ENCODE results near the gene PCDHB8.
A peak's percentile ranks its signal among the peaks of the same experiment; 100 is the strongest.
"Not testable (repeated sequence)": the region's sequence is repeated elsewhere in the genome, so short reads cannot be mapped to it uniquely, and the experiment has no call there.

The PCDHB8 gene

DNA sequence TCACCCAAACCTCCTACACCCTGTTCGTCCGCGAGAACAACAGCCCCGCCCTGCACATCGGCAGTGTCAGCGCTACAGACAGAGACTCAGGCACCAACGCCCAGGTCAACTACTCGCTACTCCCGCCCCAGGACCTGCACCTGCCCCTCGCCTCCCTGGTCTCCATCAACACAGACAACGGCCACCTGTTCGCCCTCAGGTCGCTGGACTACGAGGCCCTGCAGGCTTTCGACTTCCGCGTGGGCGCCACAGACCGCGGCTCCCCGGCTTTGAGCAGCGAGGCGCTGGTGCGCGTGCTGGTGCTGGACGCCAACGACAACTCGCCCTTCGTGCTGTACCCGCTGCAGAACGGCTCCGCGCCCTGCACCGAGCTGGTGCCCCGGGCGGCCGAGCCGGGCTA is 23.5 kb downstream of the PCDHB8 start:
- not testable (repeated sequence) for ATAC-seq, H3K27ac Mint-ChIP-seq, H3K4me3 Mint-ChIP-seq, H3K9me3 Mint-ChIP-seq, H3K4me1 Mint-ChIP-seq, H3K36me3 Mint-ChIP-seq
- H3K27me3 Mint-ChIP-seq, result peaks cover 32% of the 10 kb centered on the region

DNA sequence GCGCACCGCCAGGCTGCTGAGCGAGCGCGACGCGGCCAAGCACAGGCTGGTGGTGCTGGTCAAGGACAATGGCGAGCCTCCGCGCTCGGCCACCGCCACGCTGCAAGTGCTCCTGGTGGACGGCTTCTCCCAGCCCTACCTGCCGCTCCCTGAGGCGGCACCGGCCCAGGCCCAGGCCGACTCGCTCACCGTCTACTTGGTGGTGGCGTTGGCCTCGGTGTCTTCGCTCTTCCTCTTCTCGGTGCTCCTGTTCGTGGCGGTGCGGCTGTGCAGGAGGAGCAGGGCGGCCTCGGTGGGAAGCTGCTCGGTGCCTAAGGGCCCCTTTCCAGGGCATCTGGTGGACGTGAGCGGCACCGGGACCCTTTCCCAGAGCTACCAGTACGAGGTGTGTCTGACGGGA is 24.1 kb downstream of the PCDHB8 start:
- H3K4me1 Mint-ChIP-seq, H3K27ac Mint-ChIP-seq, H3K4me3 Mint-ChIP-seq, H3K9me3 Mint-ChIP-seq, ATAC-seq, H3K36me3 Mint-ChIP-seq: not testable (repeated sequence)
- H3K27me3 Mint-ChIP-seq, result peaks cover 37% of the 10 kb centered on the region

DNA sequence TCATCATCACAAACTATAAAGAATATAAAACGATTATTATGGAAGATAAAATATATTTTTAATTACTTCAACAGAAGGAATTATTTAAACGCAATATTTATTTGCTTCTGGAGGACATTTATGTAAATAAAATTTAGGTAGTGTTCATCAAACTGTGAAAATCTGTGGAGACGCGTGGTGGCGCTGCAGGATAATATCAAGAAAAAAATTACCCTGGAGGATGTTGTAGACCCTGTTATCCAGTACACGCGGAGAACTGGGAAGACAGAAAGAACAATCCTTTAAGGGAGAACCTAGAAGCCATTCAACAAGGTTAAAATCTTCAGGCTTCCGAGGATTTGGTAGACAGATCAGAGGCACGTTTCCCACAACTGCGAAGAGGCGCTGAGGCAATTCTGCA is 30.9 kb downstream of the PCDHB8 start, which contains the start of gene PCDHB12:
Gene PCDHB12, plus strand, starts transcription at position 242 of the 400 bp plus-strand sequence. CDS start 189 bp downstream, outside the sequence.
- no peak for ATAC-seq
- H3K36me3 Mint-ChIP-seq, result no peaks in the 10 kb centered on the region
- no peak within 1 kb of the TSS for H3K27ac Mint-ChIP-seq
- H3K4me1 Mint-ChIP-seq, result no peaks in the 10 kb centered on the region
- H3K27me3 Mint-ChIP-seq, result peaks cover 67% of the 10 kb centered on the region
- peaks cover 5% of the 10 kb centered on the region for H3K9me3 Mint-ChIP-seq
- H3K4me3 Mint-ChIP-seq, result no peak within 1 kb of the TSS

DNA sequence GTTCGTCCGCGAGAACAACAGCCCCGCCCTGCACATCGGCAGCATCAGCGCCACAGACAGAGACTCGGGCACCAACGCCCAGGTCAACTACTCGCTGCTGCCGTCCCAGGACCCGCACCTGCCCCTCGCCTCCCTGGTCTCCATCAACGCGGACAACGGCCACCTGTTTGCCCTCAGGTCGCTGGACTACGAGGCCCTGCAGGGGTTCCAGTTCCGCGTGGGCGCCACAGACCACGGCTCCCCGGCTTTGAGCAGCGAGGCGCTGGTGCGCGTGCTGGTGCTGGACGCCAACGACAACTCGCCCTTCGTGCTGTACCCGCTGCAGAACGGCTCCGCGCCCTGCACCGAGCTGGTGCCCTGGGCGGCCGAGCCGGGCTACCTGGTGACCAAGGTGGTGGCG is 32.7 kb downstream of the PCDHB8 start:
- H3K9me3 Mint-ChIP-seq, H3K4me3 Mint-ChIP-seq: not testable (repeated sequence)
- peaks cover 60% of the 10 kb centered on the region for H3K27me3 Mint-ChIP-seq

DNA sequence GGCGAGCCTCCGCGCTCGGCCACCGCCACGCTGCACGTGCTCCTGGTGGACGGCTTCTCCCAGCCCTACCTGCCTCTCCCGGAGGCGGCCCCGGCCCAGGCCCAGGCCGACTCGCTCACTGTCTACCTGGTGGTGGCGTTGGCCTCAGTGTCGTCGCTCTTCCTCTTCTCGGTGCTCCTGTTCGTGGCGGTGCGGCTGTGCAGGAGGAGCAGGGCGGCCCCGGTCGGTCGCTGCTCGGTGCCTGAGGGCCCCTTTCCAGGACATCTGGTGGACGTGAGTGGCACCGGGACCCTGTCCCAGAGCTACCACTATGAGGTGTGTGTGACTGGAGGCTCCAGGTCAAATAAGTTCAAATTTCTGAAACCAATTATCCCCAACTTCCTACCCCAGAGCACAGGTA is 33.3 kb downstream of the PCDHB8 start:
- not testable (repeated sequence) for ATAC-seq, H3K27ac Mint-ChIP-seq, H3K36me3 Mint-ChIP-seq, H3K4me3 Mint-ChIP-seq, H3K4me1 Mint-ChIP-seq
- peaks cover 11% of the 10 kb centered on the region for H3K9me3 Mint-ChIP-seq
- H3K27me3 Mint-ChIP-seq, result peaks cover 54% of the 10 kb centered on the region

More for the DNA sequence above, 32.7 kb downstream of the PCDHB8 start:
- not testable (repeated sequence) for H3K36me3 Mint-ChIP-seq, H3K4me1 Mint-ChIP-seq, ATAC-seq, H3K27ac Mint-ChIP-seq

DNA sequence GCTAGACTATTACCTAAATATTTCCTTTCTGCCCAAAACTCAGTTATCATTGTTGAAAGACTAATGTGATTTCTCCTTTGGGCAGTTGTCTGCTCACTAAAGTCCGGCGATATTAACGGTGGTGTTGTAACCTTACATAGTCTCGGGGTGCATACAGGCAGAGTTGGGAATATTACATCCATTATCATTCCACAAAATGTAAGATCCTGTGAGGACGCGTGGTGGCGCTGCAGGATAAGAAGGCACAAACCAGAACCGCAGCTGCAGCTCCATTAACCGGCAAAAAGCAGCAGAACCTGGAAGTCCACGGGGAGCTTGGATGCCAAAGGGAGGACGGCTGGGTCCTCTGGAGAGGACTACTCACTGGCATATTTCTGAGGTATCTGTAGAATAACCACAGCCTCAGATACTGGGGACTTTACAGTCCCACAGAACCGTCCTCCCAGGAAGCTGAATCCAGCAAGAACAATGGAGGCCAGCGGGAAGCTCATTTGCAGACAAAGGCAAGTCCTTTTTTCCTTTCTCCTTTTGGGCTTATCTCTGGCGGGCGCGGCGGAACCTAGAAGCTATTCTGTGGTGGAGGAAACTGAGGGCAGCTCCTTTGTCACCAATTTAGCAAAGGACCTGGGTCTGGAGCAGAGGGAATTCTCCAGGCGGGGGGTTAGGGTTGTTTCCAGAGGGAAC is 36.2 kb downstream of the PCDHB8 start, which contains the start of gene PCDHB13:
Gene PCDHB13, plus strand, starts transcription at position 264 of the 684 bp plus-strand sequence. Its CDS starts 205 bp downstream, at position 469.
- ATAC-seq, H3K27ac Mint-ChIP-seq, H3K4me3 Mint-ChIP-seq, H3K36me3 Mint-ChIP-seq, H3K4me1 Mint-ChIP-seq: not testable (repeated sequence)
- peaks cover 19% of the 10 kb centered on the region for H3K9me3 Mint-ChIP-seq
- H3K27me3 Mint-ChIP-seq, result peaks cover 46% of the 10 kb centered on the region

DNA sequence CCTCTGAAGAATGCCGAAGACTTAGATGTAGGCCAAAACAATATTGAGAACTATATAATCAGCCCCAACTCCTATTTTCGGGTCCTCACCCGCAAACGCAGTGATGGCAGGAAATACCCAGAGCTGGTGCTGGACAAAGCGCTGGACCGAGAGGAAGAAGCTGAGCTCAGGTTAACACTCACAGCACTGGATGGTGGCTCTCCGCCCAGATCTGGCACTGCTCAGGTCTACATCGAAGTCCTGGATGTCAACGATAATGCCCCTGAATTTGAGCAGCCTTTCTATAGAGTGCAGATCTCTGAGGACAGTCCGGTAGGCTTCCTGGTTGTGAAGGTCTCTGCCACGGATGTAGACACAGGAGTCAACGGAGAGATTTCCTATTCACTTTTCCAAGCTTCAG is 37.0 kb downstream of the PCDHB8 start:
- H3K27me3 Mint-ChIP-seq, result peaks cover 49% of the 10 kb centered on the region
- H3K27ac Mint-ChIP-seq, H3K36me3 Mint-ChIP-seq, H3K4me3 Mint-ChIP-seq, ATAC-seq, H3K4me1 Mint-ChIP-seq: not testable (repeated sequence)
- H3K9me3 Mint-ChIP-seq, result peaks cover 23% of the 10 kb centered on the region

DNA sequence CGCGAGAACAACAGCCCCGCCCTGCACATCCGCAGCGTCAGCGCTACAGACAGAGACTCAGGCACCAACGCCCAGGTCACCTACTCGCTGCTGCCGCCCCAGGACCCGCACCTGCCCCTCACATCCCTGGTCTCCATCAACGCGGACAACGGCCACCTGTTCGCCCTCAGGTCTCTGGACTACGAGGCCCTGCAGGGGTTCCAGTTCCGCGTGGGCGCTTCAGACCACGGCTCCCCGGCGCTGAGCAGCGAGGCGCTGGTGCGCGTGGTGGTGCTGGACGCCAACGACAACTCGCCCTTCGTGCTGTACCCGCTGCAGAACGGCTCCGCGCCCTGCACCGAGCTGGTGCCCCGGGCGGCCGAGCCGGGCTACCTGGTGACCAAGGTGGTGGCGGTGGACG is 37.9 kb downstream of the PCDHB8 start:
- H3K4me3 Mint-ChIP-seq, H3K36me3 Mint-ChIP-seq, ATAC-seq, H3K4me1 Mint-ChIP-seq, H3K27ac Mint-ChIP-seq: not testable (repeated sequence)
- peaks cover 29% of the 10 kb centered on the region for H3K9me3 Mint-ChIP-seq
- H3K27me3 Mint-ChIP-seq, result peaks cover 59% of the 10 kb centered on the region

DNA sequence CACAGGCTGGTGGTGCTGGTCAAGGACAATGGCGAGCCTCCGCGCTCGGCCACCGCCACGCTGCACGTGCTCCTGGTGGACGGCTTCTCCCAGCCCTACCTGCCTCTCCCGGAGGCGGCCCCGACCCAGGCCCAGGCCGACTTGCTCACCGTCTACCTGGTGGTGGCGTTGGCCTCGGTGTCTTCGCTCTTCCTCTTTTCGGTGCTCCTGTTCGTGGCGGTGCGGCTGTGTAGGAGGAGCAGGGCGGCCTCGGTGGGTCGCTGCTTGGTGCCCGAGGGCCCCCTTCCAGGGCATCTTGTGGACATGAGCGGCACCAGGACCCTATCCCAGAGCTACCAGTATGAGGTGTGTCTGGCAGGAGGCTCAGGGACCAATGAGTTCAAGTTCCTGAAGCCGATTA is 38.4 kb downstream of the PCDHB8 start:
- not testable (repeated sequence) for H3K27ac Mint-ChIP-seq, H3K4me3 Mint-ChIP-seq, H3K36me3 Mint-ChIP-seq, H3K4me1 Mint-ChIP-seq, ATAC-seq
- peaks cover 64% of the 10 kb centered on the region for H3K27me3 Mint-ChIP-seq
- peaks cover 27% of the 10 kb centered on the region for H3K9me3 Mint-ChIP-seq

DNA sequence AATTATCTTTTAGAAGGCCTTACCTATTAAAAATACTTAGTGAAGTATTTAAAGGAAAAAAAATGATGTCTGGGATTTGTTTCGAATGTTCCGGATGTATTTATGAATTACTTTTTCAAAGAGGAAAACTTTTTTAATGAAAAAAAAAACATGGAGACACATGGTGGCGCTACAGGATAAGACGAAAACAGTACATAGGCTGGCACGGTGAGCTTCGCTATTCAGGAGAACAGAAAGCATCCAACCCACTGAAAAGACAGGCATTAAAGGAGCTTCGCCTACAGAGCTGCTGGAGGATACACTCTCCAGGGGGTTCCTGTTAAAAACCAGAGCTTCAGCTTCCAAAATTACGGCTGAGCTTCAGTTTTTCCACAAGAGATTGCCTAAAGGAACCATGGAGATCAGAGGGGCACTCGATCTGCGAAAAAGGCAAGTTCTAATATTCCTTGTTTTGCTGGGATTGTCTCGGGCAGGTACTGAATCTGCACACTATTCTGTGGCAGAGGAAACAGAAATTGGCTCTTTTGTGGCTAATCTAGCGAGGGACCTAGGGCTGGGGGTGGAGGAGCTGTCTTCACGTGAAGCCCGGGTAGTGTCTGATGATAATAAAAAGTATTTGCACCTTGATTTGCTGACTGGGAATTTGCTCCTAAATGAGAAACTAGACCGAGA is 45.7 kb downstream of the PCDHB8 start, which contains the start of gene PCDHB14:
Gene PCDHB14, plus strand, starts transcription at position 232 of the 672 bp plus-strand sequence. Its CDS starts 163 bp downstream, at position 395.
- no peaks in the 10 kb centered on the region for H3K36me3 Mint-ChIP-seq
- H3K9me3 Mint-ChIP-seq, result peaks cover 22% of the 10 kb centered on the region
- no peak for ATAC-seq
- H3K27me3 Mint-ChIP-seq, result peaks cover 40% of the 10 kb centered on the region
- no peak within 1 kb of the TSS for H3K27ac Mint-ChIP-seq
- peak within 1 kb of the TSS; percentile 21 for H3K4me3 Mint-ChIP-seq
- no peaks in the 10 kb centered on the region for H3K4me1 Mint-ChIP-seq

DNA sequence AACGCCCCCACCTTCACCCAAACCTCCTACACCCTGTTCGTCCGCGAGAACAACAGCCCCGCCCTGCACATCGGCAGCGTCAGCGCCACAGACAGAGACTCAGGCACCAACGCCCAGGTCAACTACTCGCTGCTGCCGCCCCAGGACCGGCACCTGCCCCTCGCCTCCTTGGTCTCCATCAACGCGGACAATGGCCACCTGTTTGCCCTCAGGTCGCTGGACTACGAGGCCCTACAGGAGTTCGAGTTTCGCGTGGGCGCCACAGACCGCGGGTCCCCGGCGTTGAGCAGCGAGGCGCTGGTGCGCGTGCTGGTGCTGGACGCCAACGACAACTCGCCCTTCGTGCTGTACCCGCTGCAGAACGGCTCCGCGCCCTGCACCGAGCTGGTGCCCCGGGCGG is 47.3 kb downstream of the PCDHB8 start:
- H3K4me3 Mint-ChIP-seq, result not testable (repeated sequence)
- H3K9me3 Mint-ChIP-seq, result peaks cover 15% of the 10 kb centered on the region

DNA sequence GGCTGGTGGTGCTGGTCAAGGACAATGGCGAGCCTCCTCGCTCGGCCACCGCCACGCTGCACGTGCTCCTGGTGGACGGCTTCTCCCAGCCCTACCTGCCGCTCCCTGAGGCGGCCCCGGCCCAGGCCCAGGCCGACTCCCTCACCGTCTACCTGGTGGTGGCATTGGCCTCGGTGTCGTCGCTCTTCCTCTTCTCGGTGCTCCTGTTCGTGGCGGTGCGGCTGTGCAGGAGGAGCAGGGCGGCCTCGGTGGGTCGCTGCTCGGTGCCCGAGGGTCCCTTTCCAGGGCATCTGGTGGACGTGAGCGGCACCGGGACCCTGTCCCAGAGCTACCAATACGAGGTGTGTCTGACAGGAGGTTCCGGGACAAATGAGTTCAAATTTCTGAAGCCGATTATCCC is 47.8 kb downstream of the PCDHB8 start:
- H3K27ac Mint-ChIP-seq, H3K36me3 Mint-ChIP-seq, H3K4me3 Mint-ChIP-seq, ATAC-seq, H3K4me1 Mint-ChIP-seq: not testable (repeated sequence)
- peaks cover 21% of the 10 kb centered on the region for H3K27me3 Mint-ChIP-seq
- H3K9me3 Mint-ChIP-seq, result peaks cover 10% of the 10 kb centered on the region

More for the DNA sequence above, 47.3 kb downstream of the PCDHB8 start:
- not testable (repeated sequence) for ATAC-seq, H3K27ac Mint-ChIP-seq, H3K36me3 Mint-ChIP-seq, H3K4me1 Mint-ChIP-seq
- H3K27me3 Mint-ChIP-seq, result peaks cover 27% of the 10 kb centered on the region

All from stimulated activated memory B cell treated with anti-CD40 and anti-IgM and Interleukin-4, amounts not matched to agents 10 μg/mL and 1 μg/mL and 100 μg/mL, for 72 hours (primary cell).